ENCODE results near the gene FAAP100.
"Not testable (repeated sequence)": the region's sequence is repeated elsewhere in the genome, so short reads cannot be mapped to it uniquely, and the experiment has no call there.

FAAP100 gene

DNA sequence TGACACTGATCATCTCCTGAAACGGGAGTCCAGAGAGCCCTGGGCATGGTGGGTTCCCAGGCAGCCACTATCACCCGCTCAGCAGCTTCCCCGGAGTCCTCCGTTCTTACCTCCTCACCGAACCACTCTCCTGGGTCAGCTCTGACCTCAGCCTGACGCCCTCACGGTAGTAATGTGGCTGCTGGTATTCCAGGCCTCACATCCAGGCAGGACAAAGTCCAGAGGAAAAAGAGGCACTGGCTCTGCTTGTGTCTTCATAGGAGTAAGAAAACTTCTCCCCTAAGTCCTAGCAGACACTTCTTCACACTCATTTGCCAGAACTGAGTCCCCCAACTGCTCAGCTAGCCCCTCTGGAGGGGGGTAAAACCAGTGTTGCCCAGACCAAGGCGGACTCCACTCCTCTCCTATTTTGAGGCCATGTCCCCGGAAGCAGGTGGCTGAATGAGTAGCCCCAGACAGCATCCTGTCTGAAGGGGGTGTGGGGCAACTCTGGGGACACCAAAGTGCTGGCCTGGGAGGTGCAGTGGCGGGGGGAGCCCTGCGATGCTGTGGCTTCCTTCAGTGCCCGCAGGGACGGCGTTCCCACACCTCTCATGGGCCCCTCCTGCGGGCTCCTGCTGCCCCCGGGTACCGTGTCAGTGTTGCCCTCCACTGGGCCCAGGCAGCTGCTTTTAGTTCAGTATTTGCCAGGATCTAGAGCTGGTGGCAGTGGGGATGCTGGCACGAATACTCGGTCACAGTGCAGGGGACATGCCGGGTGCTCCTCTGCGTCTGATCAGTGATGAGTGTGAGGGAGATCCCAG, 18.6 kb downstream of the FAAP100 start:
- peak; percentile 43 for DNase-seq (ENCODE audit: low read depth)
- H3K4me3 ChIP-seq (ENCODE audit: low read depth, low read length) = no peak overlapping the region
- no peak for TF ChIP-seq MYC (IDR thresholded peaks at IDR 0.05; ENCODE audit: low read depth, low read length)
- TF ChIP-seq POLR2A (IDR thresholded peaks at IDR 0.05; ENCODE audit: extremely low read depth, insufficient read length) = no peak
- TF ChIP-seq, protein P1, sequence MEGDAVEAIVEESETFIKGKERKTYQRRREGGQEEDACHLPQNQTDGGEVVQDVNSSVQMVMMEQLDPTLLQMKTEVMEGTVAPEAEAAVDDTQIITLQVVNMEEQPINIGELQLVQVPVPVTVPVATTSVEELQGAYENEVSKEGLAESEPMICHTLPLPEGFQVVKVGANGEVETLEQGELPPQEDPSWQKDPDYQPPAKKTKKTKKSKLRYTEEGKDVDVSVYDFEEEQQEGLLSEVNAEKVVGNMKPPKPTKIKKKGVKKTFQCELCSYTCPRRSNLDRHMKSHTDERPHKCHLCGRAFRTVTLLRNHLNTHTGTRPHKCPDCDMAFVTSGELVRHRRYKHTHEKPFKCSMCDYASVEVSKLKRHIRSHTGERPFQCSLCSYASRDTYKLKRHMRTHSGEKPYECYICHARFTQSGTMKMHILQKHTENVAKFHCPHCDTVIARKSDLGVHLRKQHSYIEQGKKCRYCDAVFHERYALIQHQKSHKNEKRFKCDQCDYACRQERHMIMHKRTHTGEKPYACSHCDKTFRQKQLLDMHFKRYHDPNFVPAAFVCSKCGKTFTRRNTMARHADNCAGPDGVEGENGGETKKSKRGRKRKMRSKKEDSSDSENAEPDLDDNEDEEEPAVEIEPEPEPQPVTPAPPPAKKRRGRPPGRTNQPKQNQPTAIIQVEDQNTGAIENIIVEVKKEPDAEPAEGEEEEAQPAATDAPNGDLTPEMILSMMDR (IDR thresholded peaks at IDR 0.05; ENCODE audit: low read depth, low read length) = no peak
- TF ChIP-seq, protein P2, sequence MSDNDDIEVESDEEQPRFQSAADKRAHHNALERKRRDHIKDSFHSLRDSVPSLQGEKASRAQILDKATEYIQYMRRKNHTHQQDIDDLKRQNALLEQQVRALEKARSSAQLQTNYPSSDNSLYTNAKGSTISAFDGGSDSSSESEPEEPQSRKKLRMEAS (IDR thresholded peaks at IDR 0.05; ENCODE audit: low read depth, low read length) = no peak

DNA sequence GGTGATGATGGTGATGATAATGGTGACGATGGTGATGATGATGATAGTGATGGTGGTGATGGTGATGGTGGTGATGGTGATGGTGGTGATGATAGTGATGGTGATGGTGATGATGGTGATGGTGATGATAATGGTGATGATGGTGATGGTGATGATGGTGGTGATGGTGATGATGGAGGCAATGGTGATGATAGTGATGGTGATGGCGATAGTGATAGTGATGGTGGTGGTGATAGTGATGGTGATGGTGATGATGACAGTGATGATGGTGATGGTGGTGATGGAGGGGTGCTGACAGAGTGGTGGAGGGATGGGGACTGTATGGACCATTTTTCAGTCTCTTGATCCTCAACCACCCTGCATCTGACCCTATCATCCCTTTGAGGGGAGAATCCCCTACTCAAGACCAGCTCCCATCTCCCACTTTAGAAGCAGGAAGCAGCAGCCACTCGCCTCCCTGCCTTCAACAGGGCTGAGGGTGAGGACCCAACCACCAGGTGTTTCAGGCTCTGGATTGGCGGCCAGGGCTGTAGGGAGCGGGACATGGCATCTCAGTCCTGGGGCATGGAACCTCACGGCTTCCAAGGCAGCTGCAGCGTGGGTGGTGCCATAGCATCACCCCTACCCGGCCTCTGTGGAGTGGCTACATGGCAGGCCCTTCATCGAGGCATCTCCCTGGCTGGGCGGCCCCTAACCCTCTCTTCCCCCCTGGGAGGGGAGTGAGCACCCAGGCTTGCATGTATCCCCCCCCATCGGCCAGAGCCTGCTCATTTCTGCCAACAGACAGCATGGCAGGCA, 19.5 kb downstream of the FAAP100 start:
- TF ChIP-seq, protein P2 (IDR thresholded peaks at IDR 0.05; ENCODE audit: low read depth, low read length) = no peak
- TF ChIP-seq MYC (IDR thresholded peaks at IDR 0.05; ENCODE audit: low read depth, low read length) = no peak
- TF ChIP-seq, protein P1 (IDR thresholded peaks at IDR 0.05; ENCODE audit: low read depth, low read length) = no peak
- TF ChIP-seq POLR2A (IDR thresholded peaks at IDR 0.05; ENCODE audit: extremely low read depth, insufficient read length) = no peak
- DNase-seq (ENCODE audit: low read depth) = no peak
- H3K4me3 ChIP-seq (ENCODE audit: low read depth, low read length) = no peak overlapping the region

DNA sequence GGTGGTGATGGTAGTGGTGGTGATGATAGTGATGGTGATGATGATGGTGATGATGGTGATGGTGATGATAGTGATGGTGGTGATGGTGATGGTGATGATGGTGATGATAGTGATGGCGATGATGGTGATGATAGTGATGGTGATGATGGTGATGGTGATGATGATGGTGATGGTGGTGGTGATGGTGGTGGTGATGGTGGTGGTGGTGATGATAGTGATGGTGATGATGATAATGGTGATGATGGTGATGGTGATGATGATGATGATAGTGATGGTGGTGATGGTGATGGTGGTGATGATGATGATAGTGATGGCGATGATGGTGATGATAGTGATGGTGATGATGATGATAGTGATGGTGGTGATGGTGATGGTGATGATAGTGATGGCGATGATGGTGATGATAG, 20.2 kb downstream of the FAAP100 start:
- H3K4me3 ChIP-seq (ENCODE audit: low read depth, low read length); DNase-seq (ENCODE audit: low read depth): not testable (repeated sequence)

DNA sequence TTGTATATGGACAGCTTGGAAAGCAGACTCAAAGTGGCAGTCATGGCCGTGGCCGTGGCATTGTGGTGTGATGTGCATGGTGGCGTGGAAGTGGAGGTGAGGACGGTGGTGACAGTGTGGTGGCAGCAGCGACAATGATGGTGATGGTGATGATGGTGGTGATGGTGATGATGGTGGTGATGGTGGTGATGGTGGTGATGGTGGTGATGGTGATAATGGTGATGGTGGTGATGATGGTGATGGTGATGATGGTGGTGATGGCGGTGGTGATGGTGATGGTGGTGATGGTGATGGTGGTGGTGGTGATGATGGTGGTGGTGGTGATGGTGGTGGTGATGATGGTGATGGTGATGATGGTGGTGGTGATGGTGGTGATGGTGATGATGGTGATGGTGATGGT, 21.1 kb downstream of the FAAP100 start:
- DNase-seq (ENCODE audit: low read depth); H3K4me3 ChIP-seq (ENCODE audit: low read depth, low read length): not testable (repeated sequence)

DNA sequence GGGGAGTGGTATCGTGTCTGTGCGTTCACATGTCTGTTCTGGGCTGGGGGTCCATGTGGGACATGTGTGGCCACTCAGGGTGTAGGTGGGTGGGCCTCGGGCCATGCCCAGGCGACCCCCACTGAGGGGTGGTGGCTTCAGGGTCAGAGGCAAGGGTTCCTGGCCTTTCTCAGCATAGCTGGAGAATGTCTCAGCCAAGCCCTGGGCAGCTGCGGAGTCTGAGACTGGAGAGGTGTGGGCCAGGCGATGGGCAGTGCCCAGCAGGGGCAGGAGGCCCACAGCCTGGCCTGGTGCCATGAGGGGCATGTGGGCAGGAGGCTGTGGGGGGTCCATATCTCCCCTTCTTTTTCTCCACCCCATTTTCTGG, 22.7 kb downstream of the FAAP100 start:
- TF ChIP-seq, protein P2 (IDR thresholded peaks at IDR 0.05; ENCODE audit: low read depth, low read length) = no peak
- TF ChIP-seq, protein P1 (IDR thresholded peaks at IDR 0.05; ENCODE audit: low read depth, low read length) = no peak
- no peak for TF ChIP-seq MYC (IDR thresholded peaks at IDR 0.05; ENCODE audit: low read depth, low read length)
- no peak for TF ChIP-seq POLR2A (IDR thresholded peaks at IDR 0.05; ENCODE audit: extremely low read depth, insufficient read length)
- DNase-seq (ENCODE audit: low read depth) = no peak
- H3K4me3 ChIP-seq (ENCODE audit: low read depth, low read length) = no peak overlapping the region

DNA sequence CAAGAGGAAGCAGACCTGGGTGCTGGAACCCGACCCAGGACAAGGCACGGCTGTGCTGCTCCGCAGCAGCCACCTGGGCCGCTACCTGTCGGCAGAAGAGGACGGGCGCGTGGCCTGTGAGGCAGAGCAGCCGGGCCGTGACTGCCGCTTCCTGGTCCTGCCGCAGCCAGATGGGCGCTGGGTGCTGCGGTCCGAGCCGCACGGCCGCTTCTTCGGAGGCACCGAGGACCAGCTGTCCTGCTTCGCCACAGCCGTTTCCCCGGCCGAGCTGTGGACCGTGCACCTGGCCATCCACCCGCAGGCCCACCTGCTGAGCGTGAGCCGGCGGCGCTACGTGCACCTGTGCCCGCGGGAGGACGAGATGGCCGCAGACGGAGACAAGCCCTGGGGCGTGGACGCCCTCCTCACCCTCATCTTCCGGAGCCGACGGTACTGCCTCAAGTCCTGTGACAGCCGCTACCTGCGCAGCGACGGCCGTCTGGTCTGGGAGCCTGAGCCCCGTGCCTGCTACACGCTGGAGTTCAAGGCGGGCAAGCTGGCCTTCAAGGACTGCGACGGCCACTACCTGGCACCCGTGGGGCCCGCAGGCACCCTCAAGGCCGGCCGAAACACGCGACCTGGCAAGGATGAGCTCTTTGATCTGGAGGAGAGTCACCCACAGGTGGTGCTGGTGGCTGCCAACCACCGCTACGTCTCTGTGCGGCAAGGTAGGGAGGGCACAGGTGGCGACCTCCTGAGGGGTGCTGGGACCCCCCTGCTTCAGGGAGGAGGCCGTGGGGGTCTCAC, 23.3 kb downstream of the FAAP100 start:
- H3K4me3 ChIP-seq (ENCODE audit: low read depth, low read length) = no peak overlapping the region
- TF ChIP-seq POLR2A (IDR thresholded peaks at IDR 0.05; ENCODE audit: extremely low read depth, insufficient read length) (no peak), MYC (IDR thresholded peaks at IDR 0.05; ENCODE audit: low read depth, low read length) (no peak)
- TF ChIP-seq, protein P2 (IDR thresholded peaks at IDR 0.05; ENCODE audit: low read depth, low read length) = no peak
- TF ChIP-seq, protein P1 (IDR thresholded peaks at IDR 0.05; ENCODE audit: low read depth, low read length) = no peak
- DNase-seq (ENCODE audit: low read depth) = no peak

All from NB4 (cell line).